Measurements from ENCODE around the gene NBEA.

The NBEA gene

GRCh38 chr13:34941835-34942731, at the start of gene NBEA:
NBEA (plus strand) TSS chr13:34942270; CDS start chr13:34942821, 551 bp downstream.
- peak within 1 kb of the TSS; percentile 88 for H3K4me3 ChIP-seq (ENCODE audit: low read depth, low read length)
- peak; percentile 34 for TF ChIP-seq CTCF (conservative IDR thresholded peaks at IDR 0.05; ENCODE audit: low read depth, low read length)
- DNase-seq (ENCODE audit: low read depth): peak; percentile 44

- DNase-seq (ENCODE audit: low read depth): no peak
- no peak overlapping the region for H3K4me3 ChIP-seq (ENCODE audit: low read depth, low read length)
- no peak for TF ChIP-seq CTCF (conservative IDR thresholded peaks at IDR 0.05; ENCODE audit: low read depth, low read length)
Observed at GRCh38 chr13:34894756-34895155, 47.3 kb upstream of the NBEA start.

GRCh38 chr13:34897220-34897619, 44.9 kb upstream of the NBEA start:
- H3K4me3 ChIP-seq (ENCODE audit: low read depth, low read length): no peak overlapping the region
- DNase-seq (ENCODE audit: low read depth): no peak
- no peak for TF ChIP-seq CTCF (conservative IDR thresholded peaks at IDR 0.05; ENCODE audit: low read depth, low read length)

GRCh38 chr13:34899888-34900287, 42.2 kb upstream of the NBEA start:
- no peak for TF ChIP-seq CTCF (conservative IDR thresholded peaks at IDR 0.05; ENCODE audit: low read depth, low read length)
- H3K4me3 ChIP-seq (ENCODE audit: low read depth, low read length): no peak overlapping the region
- DNase-seq (ENCODE audit: low read depth): no peak

GRCh38 chr13:34900288-34900739, 41.8 kb upstream of the NBEA start:
- DNase-seq (ENCODE audit: low read depth): no peak
- H3K4me3 ChIP-seq (ENCODE audit: low read depth, low read length): no peak overlapping the region
- TF ChIP-seq CTCF (conservative IDR thresholded peaks at IDR 0.05; ENCODE audit: low read depth, low read length): no peak

- no peak for DNase-seq (ENCODE audit: low read depth)
- H3K4me3 ChIP-seq (ENCODE audit: low read depth, low read length): no peak overlapping the region
- no peak for TF ChIP-seq CTCF (conservative IDR thresholded peaks at IDR 0.05; ENCODE audit: low read depth, low read length)
Observed at GRCh38 chr13:34901572-34901971, 40.5 kb upstream of the NBEA start.

- TF ChIP-seq CTCF (conservative IDR thresholded peaks at IDR 0.05; ENCODE audit: low read depth, low read length): no peak
- no peak overlapping the region for H3K4me3 ChIP-seq (ENCODE audit: low read depth, low read length)
- no peak for DNase-seq (ENCODE audit: low read depth)
Observed at GRCh38 chr13:34911159-34911558, 30.9 kb upstream of the NBEA start.

Data from choroid plexus epithelial cell (primary cell).